ENCODE data around the gene SEPTIN6. TPM values are rescaled to one million over a fixed set of nuclear protein-coding genes. Genes with fewer than 3 reads are reported as not detected.

Gene SEPTIN6
- total RNA-seq, 1 experiment from 2014 or later = 28.9 TPM

DNA sequence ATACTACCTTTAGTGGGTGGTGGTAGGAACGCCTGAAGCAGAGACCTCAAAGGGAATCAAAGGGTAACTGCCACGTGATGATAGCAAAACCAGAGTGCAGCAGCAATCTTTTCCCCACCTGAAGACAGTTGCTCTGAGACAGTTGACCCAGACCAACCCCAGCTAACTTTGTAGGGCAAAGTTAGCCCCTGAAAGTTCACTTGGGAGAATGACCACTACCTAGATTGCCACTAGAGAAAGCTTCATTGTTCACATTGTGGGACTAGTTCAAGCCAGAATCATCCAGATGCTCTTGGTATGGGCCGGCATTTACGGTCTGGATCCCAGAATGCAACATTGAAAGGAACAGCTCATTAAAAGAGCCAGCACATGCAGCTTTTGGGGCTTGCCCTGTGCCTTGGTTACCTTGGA is 4.1 kb downstream of the SEPTIN6 start:
- H3K9me3 ChIP-seq (ENCODE audit: low read length) = no peaks in the 10 kb centered on the region
- H3K79me2 ChIP-seq (ENCODE audit: low read length) = peaks cover 22% of the 10 kb centered on the region
- H2AFZ ChIP-seq (ENCODE audit: low read length) = no peak overlapping the region
- no peaks in the 10 kb centered on the region for H3K36me3 ChIP-seq (ENCODE audit: low read depth, low read length)
- H4K20me1 ChIP-seq (ENCODE audit: low read length) = no peaks in the 10 kb centered on the region
- peaks cover 11% of the 10 kb centered on the region for H3K4me1 ChIP-seq (ENCODE audit: insufficient read depth, low read length)
- no peak for ATAC-seq
- BruUV-seq (replicated peaks) = no TSS peak
- no peak overlapping the region for H3K9ac ChIP-seq (ENCODE audit: low read length)
- no peak overlapping the region for H3K27ac ChIP-seq (ENCODE audit: low read length)
- POLR2A ChIA-PET (ENCODE audit: unreplicated experiment) = no interaction called here
- TF ChIP-seq, protein P1, sequence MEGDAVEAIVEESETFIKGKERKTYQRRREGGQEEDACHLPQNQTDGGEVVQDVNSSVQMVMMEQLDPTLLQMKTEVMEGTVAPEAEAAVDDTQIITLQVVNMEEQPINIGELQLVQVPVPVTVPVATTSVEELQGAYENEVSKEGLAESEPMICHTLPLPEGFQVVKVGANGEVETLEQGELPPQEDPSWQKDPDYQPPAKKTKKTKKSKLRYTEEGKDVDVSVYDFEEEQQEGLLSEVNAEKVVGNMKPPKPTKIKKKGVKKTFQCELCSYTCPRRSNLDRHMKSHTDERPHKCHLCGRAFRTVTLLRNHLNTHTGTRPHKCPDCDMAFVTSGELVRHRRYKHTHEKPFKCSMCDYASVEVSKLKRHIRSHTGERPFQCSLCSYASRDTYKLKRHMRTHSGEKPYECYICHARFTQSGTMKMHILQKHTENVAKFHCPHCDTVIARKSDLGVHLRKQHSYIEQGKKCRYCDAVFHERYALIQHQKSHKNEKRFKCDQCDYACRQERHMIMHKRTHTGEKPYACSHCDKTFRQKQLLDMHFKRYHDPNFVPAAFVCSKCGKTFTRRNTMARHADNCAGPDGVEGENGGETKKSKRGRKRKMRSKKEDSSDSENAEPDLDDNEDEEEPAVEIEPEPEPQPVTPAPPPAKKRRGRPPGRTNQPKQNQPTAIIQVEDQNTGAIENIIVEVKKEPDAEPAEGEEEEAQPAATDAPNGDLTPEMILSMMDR (conservative IDR thresholded peaks at IDR 0.05; ENCODE audit: low read depth, low read length) = no peak
- TF ChIP-seq EZH2phosphoT487 (IDR thresholded peaks at IDR 0.05; ENCODE audit: borderline replicate concordance, low read length) = no peak
- no peak for TF ChIP-seq EZH2 (IDR thresholded peaks at IDR 0.05; ENCODE audit: low read length, unreplicated experiment)
- no peak overlapping the region for H3K4me2 ChIP-seq (ENCODE audit: low read length)
- intact Hi-C loops (cut with micrococcal nuclease) = no loop called here
- no peak overlapping the region for H3K4me3 ChIP-seq (ENCODE audit: low read length)
- CTCF ChIA-PET = no interaction called here
- H3K27me3 ChIP-seq (ENCODE audit: low read length) = no peaks in the 10 kb centered on the region
- no peaks in the 10 kb centered on the region for H3K9me2 ChIP-seq (replicated peaks; ENCODE audit: low read length)
- DNase-seq = no peak
- no peaks in the 10 kb centered on the region for H3F3A ChIP-seq (ENCODE audit: low read length, unreplicated experiment)

DNA sequence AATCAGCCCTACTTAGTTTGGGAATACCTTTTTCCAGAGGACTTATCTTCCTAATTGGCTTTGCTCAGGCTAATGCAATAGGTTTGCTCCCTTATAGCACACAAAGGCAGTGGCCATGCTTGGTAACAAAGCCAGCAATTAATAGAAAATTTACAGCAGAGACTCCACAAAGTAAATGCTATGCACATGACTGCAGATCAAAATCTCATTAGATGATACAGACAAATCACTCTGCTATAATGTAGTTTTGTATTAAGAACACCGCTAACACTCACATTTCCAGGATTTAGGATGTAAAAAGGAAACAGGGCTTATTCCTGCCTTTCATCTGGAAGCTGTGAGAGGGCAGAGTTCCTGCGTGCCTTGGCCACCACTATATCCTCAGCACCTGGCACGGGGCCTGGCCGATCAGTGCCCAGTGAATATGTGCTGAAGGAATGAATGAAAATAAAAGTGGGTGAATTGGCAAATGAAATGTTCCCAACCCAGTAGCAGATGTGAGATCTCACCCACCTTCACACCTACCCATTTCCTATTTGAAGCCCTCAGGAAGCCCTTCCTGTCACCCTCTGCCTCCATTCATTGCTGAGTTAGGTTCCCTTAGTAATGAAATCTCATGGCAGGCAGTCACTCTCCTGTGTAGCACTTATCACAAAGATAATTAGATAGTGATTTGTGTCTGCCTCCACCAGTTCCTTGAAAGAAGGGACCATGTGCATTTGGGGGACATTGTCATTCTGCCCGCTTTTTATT is 5.1 kb downstream of the SEPTIN6 start:
- POLR2A ChIA-PET (ENCODE audit: unreplicated experiment) = no interaction called here
- BruUV-seq (replicated peaks) = no TSS peak
- no peaks in the 10 kb centered on the region for H4K20me1 ChIP-seq (ENCODE audit: low read length)
- no peak overlapping the region for H3K4me3 ChIP-seq (ENCODE audit: low read length)
- no peak overlapping the region for H2AFZ ChIP-seq (ENCODE audit: low read length)
- no peaks in the 10 kb centered on the region for H3K9me3 ChIP-seq (ENCODE audit: low read length)
- TF ChIP-seq, protein P1 (conservative IDR thresholded peaks at IDR 0.05; ENCODE audit: low read depth, low read length) = no peak
- TF ChIP-seq EZH2phosphoT487 (IDR thresholded peaks at IDR 0.05; ENCODE audit: borderline replicate concordance, low read length) = no peak
- no peak for TF ChIP-seq EZH2 (IDR thresholded peaks at IDR 0.05; ENCODE audit: low read length, unreplicated experiment)
- CTCF ChIA-PET = no interaction called here
- no peaks in the 10 kb centered on the region for H3K9me2 ChIP-seq (replicated peaks; ENCODE audit: low read length)
- no peaks in the 10 kb centered on the region for H3K36me3 ChIP-seq (ENCODE audit: low read depth, low read length)
- H3K79me2 ChIP-seq (ENCODE audit: low read length) = peaks cover 22% of the 10 kb centered on the region
- no peak for DNase-seq
- no peak overlapping the region for H3K4me2 ChIP-seq (ENCODE audit: low read length)
- no peak for ATAC-seq
- H3K4me1 ChIP-seq (ENCODE audit: insufficient read depth, low read length) = peaks cover 11% of the 10 kb centered on the region
- no peaks in the 10 kb centered on the region for H3F3A ChIP-seq (ENCODE audit: low read length, unreplicated experiment)
- intact Hi-C loops (cut with micrococcal nuclease) = no loop called here
- H3K27me3 ChIP-seq (ENCODE audit: low read length) = no peaks in the 10 kb centered on the region
- H3K27ac ChIP-seq (ENCODE audit: low read length) = no peak overlapping the region
- H3K9ac ChIP-seq (ENCODE audit: low read length) = no peak overlapping the region

DNA sequence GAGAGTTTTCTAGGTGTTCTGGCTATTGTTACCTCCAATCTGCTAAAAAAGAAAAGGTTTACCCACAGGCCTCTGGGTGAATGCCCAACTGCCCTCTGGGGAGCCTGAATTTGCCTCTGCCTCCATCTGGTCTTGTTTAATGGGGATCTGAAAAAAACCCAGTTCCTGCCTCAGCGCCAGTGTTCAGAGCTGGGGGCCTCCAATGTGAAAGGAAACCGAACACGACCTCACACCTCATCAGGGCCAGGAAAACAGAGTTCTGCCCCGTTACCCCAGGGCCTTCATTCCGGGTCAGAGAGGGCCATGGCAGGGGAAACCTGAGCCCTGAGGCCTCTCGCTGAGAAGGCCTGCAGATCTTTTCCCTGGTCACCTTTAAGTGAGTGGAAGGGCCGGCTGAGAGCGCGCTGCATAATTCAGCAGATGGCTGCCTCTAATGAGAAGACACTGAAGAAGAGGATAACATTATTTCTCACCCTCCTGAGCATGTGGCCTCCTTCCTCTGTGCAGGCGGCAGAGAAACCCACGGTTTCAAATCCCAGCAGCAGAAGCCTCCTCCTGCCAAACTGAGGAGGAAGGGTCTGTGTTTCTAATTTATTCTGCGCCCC is 6.8 kb downstream of the SEPTIN6 start:
- Histone ChIP-seq H4K20me1 (ENCODE audit: low read length) (no peaks in the 10 kb centered on the region), H3K4me1 (ENCODE audit: insufficient read depth, low read length) (peaks cover 5% of the 10 kb centered on the region; the same call in 1 of the 2 replicates), H3K9me3 (ENCODE audit: low read length) (no peaks in the 10 kb centered on the region), H3K27ac (ENCODE audit: low read length) (no peak overlapping the region), H3K9ac (ENCODE audit: low read length) (no peak overlapping the region), H2AFZ (ENCODE audit: low read length) (no peak overlapping the region), H3K27me3 (ENCODE audit: low read length) (no peaks in the 10 kb centered on the region), H3K4me3 (ENCODE audit: low read length) (no peak overlapping the region), H3K9me2 (replicated peaks; ENCODE audit: low read length) (no peaks in the 10 kb centered on the region), H3F3A (ENCODE audit: low read length, unreplicated experiment) (no peaks in the 10 kb centered on the region), H3K79me2 (ENCODE audit: low read length) (peaks cover 12% of the 10 kb centered on the region), H3K36me3 (ENCODE audit: low read depth, low read length) (no peaks in the 10 kb centered on the region), H3K4me2 (ENCODE audit: low read length) (no peak overlapping the region)
- POLR2A ChIA-PET (ENCODE audit: unreplicated experiment) = no interaction called here
- CTCF ChIA-PET = no interaction called here
- DNase-seq (no peak), ATAC-seq (no peak)
- no TSS peak for BruUV-seq (replicated peaks)
- TF ChIP-seq EZH2phosphoT487 (IDR thresholded peaks at IDR 0.05; ENCODE audit: borderline replicate concordance, low read length) (no peak), EZH2 (IDR thresholded peaks at IDR 0.05; ENCODE audit: low read length, unreplicated experiment) (no peak)
- intact Hi-C loops (cut with micrococcal nuclease) = no loop called here

Measured in PC-3 (cell line).